ENCODE data around the gene NSMF.
A peak's percentile ranks its signal among the peaks of the same experiment; 100 is the strongest.
"Not testable (repeated sequence)": the region's sequence is repeated elsewhere in the genome, so short reads cannot be mapped to it uniquely, and the experiment has no call there.

NSMF gene

DNA sequence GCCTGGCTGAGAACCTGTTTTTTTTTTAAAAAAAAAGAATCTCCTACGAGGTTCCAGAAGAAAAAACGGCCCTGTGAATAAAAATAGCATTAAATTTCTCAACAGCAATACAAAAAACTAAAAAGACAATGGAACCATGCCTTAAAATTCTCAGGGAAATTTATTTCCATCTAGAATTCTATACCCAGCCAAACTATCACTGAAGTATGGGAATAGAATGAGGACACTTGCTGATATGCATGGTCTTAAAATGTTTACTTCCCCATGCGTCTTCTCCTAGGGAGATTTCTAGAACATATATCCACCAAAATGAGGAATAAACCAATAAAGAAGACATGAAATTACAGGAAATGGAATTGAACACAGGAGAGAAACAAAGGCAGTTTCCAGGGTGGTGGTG is 16.5 kb upstream of the NSMF start:
- no peak for DNase-seq

DNA sequence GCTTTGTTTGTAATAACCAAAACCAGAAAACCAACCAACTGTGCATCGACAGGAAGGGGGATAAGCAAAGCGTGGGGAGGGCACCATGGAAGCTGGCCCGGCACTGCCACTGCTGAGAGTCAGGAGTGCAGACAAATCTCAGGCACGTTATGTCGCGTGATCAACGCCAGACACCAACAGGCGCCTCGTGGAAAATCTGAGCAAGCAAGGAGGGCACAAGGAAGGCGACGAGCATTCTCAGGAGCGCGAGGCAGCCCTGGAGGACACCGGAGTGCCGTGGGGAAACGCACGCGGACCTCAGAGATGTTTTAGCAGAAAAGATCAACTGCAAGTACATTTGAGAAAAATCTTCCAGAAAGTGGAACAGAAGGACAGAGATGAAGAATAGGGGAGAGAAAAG is 15.1 kb upstream of the NSMF start:
- no peak for DNase-seq

DNA sequence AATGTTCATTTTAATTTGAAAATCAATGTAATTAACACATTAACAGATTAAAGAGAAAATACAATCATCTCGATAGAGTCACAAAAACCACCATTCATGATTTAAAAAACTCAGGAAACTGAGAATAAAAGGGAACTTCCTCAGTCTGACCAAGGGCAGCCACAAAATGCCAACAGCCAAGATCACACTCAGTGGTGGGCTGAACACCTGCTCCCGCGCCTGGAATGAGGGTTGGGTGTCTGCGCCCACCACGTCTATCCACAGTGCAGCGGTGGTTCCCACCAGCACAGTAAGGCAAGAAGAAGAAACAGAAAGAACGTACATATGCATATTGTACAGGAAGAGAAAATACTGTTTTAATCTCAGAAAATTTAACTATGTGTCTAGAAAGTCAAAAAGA is 11.7 kb upstream of the NSMF start:
- DNase-seq = no peak

DNA sequence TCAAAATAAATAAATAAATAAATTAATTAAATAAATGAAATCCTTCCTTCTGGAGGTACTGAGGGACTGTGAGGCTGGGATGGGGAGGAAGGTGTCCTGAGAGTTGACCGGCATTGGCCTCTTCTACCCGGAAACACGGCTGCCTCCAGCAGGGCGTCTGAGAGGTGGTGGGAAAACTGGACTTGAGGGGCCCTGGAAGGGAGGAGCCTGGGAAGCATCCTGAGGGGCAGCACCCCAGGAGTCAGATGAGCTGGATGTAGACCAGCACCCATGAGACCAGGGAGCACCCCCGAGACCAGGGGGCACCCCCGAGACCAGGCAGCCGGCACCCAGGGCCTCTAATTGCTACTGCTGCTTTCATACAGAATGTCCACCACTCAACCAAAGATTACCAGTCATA is 8.8 kb upstream of the NSMF start:
- DNase-seq = no peak

DNA sequence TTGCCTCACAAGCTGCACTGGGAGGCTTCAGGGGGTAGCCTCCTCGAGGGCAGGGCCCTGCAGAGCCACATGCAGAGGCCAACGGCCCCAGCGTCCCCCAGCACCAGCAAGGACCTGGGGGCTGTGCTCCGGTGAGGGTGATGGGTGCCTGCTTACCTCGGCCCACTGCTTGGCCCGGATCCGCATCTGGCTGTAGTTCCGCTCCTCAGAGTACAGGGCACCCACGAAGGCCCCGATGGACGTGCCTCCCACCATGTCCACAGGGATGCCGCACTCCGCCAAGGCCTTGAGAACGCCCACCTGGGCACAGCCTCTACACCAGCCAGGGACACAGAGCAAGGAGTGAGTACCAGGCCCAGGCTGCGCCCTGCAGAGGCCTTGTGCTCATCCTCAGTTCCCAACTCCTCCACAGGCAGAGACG is 8.0 kb upstream of the NSMF start:
- no peak for DNase-seq

DNA sequence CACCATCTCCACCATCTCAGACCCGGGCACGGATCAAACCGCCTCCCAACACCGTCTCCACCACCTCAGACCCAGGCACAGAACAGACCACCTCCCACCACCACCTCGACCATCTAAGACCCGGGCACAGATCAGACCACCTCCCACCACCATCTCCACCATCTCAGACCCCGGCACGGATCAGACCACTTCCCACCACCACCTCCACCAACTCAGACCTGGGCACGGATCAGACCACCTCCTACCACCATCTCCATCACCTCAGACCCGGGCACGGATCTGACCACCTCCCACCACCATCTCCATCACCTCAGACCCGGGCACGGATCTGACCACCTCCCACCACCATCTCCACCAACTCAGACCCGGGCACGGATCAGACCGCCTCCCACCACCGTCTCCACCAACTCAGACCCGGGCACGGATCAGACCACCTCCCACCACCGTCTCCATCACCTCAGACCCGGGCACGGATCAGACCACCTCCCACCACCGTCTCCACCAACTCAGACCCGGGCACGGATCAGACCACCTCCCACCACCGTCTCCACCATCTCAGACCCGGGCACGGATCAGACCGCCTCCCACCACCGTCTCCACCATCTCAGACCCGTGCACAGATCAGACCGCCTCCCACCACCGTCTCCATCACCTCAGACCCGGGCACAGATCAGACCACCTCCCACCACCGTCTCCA is 7.4 kb upstream of the NSMF start:
- not testable (repeated sequence) for DNase-seq

DNA sequence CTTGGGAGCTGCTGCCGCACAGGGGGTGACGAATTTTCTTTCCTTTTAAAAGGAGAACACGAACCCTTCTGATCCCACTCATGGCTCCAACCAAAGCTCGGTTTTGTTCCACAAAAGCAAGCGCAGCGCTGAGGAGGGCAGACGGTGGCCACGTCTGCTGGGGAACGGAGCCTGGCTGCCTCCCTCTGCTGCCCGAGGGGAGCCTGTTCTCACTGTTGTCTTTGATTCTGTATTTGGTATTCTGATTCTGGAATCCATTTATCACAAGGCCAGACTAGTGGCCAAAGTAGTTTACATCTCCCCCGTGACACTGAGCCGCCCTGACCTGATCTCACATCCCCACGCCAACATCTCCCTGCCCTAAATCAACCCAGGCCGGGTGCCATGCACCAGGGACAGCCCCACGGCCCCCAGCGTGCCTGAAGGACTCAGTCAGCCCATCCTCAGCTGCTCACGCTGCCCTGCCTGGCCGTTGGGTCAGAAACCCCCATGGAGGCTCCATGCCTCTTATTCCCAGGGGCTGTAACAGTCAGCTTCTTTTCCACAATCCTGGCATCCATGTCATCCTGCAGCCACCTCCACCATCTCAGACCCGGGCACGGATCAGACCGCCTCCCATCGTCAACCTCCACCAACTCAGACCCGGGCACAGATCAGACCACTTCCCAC is 6.7 kb upstream of the NSMF start:
- DNase-seq = no peak

DNA sequence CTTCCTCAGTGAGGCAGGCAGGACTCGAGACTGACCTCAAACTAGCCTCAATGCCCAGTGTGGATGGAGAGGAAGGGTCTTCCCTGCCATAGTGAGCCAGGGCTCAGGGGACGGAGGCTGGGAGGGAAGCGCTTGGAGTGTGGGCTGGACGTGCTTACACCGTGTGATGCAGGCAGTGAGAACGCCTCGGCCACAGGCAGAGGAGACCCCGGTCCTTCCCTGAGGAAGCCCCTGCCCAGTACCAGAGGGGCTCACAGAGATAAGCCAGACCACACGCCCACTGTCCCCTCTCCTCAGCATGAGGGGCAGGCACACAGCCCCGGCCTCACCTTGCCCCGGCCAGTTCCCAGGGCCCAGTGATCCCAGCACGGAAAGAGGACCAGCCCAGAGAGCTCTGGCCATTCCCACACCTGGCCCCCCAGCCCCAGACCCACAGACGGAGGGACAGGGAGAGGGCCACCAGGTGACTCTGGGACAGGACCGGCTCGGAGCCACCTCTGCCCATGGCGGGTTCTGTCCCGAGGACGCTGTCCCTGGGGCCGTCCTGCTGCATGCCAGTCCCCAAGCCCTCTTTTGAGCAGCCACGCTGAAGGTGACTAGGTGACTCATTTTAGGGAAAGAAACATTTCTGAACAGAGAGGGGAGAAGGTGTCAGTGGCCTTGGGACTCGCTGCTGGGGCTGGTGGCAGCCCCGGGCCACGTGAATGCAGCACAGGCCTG is 6.0 kb upstream of the NSMF start:
- no peak for DNase-seq

DNA sequence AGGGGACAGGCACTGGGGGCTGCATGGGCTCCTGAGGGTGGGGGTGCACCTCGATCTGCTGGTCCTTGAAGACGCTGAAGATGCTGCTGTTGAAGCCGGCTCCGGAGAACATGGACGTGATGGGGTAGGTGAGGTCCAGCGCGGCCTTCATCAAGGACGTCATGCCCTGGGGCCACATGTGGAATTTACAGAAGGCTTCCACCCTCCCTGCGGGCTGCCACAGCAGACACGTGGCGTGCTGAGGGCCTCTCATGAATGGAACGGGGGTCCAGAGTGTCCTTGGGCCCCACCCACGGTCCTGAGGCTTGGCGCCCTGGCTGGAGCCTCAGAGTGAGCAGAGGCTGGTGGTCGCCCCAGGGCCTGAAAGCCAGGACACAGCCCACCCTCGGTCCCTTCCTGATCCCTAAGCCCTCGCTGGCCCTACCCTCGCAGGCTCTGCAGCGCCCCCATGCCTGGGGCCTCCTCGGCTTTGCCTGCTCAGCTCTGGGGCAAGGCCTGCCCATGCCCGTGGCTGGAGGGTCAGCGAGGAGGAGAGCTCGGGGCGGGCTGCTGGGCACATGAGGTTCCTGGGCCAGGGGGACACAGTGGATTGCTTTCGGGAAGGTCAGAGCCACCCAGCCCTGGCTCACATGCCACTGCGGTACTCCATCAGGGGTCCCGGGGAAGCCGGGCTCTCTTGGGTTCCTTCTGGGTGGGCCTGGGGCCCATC is 5.3 kb upstream of the NSMF start:
- no peak for DNase-seq

DNA sequence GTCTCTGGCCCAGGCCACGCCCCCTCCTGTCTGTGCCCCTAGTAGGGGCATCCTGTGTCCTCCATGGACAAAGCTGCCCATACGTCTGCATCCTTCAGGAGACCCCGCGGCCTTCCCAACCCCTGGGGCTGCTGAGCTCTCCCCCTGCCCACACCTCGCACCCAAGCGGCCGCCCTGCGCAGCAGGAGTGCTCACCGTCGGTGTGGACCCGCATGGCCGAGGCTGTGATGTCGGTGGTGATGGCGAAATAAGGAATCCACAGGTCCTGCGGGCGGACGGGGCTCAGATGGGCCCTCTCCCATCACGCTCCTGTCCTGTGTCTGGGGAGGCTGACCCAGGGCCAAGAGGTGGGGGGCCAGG is 4.8 kb upstream of the NSMF start:
- DNase-seq = no peak

DNA sequence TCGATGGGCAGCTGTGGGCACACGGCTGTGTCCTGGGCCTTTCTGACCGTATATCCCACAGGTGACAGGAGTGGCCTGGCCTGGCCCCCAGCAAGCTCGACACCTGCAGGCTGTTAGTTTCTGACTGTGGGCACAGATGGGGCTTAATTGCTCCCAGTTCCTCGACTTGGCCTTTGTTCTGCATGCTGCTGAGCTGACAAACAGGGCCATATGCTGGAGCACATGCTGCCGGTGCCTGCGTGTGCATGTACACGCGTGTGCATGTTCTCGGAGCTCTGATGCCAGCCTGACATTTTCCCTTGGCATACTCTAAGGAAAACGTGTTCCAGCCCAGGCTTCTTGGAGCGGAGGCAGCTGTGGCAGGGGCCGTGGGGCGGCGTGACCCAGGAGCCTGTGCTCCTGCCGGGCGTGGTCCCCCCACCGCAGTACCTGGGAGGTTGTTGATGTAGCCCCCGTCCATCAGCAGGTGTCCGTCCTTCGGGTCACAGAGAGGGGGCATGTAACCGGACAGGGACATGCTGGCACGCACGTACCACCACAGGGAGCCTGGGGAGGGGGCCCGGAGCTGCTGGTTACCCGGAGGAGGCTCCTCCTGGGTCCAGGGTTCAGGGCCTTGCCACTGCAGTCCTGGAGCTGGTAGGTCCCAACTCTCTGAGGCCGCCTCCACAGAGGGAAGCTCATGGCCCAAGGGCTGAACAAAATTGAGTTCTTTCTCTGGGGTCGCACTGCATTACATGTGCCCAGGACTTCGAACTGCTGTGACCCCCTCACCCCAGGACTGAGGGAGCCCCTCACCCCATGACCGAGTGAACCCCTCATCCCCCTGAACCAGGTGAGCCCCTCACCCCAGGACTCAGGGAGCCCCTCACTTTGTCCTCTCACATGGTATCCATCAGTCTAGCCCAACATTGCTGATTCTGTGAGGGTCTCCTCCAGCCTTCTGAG is 4.1 kb upstream of the NSMF start:
- no peak for DNase-seq

DNA sequence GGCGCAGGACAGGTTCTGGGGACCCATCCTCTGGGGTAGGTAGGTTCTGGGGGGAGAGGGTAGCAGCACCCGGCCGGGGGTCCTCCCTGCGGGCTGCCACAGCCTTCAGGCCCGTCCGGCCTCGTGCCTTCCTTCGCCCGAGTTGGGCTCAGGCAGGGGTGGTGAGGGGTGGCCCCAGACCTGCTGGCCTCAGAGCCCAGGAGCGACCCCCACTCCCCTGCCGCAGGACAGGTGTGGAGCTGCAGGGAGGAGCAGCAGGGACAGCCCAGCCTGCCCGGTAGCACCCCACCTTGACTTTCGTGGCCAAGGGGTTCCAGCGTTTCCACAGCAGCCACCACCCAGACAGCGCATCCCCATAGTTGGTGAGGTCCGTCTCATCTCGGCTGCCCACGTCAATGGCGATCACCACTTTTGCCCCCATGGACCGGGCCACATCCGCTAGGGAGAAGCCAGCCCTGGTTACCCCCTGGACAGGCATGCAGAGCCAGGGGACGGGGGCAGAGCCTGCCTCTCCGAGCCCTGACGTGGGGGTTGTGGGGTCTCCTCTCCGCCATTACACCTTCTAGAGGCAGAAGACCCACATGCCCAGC is 3.4 kb upstream of the NSMF start:
- DNase-seq = no peak

DNA sequence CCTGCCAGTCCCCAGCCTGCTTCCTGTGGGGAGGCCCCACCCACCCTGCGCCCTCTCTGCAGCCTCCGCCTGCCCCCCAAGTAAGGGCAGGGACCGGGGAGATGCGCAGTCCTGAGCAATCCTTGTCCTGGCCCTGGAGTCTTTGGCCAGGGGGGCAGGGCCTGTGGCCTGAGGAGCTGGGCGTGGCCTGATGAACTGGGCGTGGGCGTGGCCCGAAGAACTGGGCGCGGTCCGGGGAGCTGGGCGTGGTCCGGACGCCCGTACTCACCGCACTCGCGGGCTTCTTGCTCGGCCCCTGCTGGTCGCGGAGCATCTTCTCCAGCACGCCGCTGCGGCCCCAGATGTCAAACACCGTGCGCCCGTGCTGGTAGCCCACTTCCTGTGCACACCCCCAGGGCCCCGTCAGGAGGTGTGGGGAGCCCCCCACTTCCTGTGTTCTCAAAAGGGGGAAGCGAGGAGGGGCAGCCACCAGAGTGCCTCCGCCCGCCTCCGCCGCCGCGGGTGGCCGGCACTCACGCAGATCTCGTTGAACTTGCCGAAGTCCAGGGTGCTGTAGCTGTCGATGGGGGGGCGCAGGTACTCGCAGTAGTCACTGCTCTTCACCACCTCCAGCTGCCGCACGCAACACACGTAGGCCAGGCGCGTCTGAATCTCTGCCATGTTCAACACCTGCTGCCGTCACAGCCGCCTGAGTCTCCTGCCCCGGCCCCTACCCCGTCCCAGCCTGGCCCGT is 2.7 kb upstream of the NSMF start:
- DNase-seq = peak in 1 of 2 donors; percentile 62

DNA sequence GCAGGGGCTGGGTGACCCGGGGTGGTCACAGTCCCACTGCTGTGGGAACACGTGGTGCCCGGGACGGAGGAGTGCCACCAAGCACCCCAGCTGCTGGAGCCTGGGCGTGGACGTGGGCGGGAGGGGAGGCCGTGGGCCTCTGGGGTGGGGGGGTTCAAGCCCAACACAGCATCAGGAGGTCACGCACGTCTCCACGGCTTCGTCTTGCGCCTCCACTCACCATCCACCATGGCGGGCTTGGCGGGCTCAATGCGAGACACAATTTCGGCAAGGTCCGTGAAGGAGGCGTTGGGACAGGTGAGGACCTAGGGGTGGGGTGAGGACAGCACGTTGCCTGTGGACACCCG is 2.2 kb upstream of the NSMF start:
- DNase-seq = no peak

DNA sequence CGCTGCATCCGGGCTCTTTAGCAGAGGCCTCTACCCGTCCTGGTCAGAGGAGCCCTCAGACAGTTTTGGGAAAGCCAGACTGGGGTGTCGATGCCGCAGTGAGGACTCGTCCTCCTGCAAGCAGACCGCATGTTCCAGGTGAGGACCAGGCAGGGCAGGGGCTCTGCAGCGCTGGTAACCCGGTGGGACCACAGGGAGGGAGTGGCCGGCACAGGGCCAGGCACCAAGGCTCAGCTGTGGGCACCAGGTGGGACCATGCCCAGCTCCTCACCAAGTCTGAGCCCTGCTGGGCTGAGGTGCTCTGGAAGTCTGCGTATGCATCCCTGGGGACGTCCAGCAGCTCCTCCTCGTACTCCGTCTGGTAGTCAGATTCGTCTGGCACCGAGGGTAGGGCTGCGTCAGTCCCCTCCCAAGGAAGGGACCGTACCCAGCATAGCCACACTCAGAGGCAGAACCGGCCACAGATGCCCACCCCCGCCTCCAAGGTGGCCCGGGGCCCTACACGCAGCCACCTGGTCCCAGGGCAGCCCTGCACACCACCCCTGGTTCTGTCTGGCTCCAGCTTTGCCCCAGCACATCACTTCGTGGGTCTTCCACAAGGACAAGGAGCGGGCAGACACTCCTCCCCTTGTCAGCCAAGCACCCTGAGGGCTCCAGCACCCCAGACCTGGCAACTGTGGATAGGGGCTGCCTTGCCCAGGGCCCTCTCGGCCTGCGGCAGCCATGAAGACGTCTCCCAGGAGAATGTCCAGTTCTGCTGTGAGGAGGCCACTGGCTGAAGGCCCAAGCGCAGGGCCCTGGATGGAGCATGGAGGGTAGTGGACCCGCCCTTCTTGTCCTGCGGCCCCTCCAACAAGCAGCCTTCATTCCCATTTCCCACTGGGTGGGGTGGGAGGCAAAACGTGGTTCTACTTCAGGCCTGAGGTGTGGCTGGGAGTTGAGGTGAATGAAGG is 1.5 kb upstream of the NSMF start:
- no peak for DNase-seq

DNA sequence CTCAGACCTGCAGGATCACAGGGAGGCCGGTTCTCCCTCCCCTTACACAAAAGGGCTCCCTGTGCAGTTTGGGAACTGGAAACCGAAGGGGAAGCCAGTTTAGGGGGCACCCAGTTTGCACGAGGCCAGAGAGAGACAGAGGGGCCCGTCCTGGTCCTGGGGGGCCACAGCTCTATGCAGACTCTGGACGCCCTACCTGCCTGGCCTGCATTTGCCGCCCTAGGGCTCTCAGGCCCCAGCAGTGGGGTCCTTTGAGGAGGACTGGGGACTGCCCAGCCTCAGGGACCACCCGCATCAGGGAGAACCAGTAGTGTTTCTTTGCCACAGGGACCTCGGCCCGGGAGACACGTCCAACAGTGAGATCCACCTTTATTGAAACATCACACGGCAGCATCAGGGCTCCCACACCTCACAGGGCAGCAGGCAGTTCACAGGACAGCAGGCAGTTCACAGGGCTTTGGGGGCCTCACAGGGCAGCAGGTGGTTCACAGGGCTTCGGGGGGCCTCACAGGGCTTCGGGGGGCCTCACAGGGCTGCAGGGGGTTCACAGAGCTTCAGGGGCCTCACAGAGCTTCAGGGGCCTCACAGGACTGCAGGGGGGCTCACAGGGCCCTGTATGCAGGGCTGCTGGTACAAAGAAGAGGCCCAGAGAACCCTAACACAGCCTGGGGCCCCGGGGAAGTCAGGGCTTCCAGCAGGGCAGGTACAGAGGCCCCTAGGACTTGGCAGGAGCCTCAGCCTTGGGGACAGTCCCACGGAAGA is 648 bp upstream of the NSMF start:
- no peak for DNase-seq

DNA sequence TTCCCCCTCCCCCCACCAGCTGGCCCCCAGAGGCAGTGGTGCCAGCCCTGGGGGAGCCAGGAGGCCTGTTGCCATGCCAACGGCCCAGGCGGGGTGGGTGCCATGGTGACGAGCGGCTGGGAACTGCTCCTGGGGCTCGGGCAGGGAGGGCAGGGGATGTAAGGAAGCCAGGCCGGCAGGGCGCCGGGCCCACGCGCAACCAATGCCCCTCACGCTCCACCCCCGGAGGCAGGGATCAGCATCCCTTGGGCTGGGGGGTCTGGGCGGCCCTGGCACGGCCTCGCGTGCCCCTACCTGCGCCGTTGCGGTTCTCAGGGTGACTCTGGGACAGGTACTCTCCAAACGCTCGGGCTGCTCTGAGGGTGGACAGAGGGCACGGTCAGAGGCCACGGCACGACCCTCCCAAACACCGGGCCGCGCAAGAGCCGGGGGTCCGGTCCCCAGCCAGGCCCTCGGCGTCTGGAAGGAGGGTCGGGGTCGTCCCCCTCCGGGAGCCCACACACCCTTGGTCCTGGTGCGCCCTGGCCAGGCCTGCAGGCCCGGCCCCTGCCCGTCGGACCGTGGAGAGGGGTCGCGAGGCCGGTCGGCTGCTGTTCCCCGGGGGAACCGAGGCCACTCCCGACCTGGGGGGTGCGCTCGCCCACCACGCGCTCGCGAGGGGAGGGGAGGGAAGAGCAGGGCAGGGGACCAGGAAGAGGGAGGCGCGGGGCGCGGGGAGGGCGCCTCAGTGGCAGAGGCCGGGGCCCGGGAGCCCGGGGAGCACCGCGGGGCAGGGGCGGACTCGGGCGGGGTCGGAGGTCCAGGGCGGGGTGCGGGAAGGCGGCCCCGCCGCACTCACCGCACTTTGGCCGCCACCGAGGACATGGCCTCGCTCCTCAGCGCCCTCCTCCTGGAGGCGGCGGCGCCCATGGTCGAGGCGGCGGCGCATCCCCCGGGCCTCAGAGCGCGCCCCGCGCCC is 661 bp downstream of the NSMF start:
- DNase-seq = no peak

All from activated CD4-positive, alpha-beta T cell treated with anti-CD3 and anti-CD28 coated beads for 4 hours (primary cell).